Naive thymus-derived CD4-positive, alpha-beta T cell (primary cell): ENCODE measurements around the gene ZNF622. TPM values are rescaled to one million over a fixed set of nuclear protein-coding genes. Genes with fewer than 3 reads are reported as not detected.

Experiments
- ATAC-seq: fragments of 150-1000 bp; cut with Tn5 transposase; 2 replicates; pipeline ENCODE4 v1.10.0; 2021; ENCODE audit warnings: mild to moderate bottlenecking, moderate library complexity
- CTCF ChIA-PET: fragments of 350-600 bp; sonication (Branson Sonifier 250); formaldehyde crosslinking; loops from one replicate; lab custom pipeline; 2021; ENCODE audit warnings: antibody characterized with exemption; lab: Charles Lee
- POLR2A ChIA-PET: fragments of 350-600 bp; sonication (Branson Sonifier 250); formaldehyde crosslinking; loops from one replicate; lab custom pipeline; 2021; ENCODE audit warnings: antibody characterized with exemption, inconsistent platforms; lab: Charles Lee
- DNase-seq, 9 donors: peaks; one replicate each; pipeline versions ENCODE4 v3.0.0 to v3.0.0-alpha.2; 2020 to 2022; ENCODE audit warnings: mixed read lengths in 1 of 9
- H3K27ac ChIP-seq: one replicate; pipeline ENCODE4 v1.7.0; 2013; ENCODE audit warnings: mild to moderate bottlenecking, low read depth, low read length, moderate library complexity
- H3K27me3 ChIP-seq, 2 donors: one replicate each; pipeline ENCODE4 v1.7.0; 2013; ENCODE audit warnings: low read length in 2 of 2, mild to moderate bottlenecking in 2 of 2, moderate library complexity in 2 of 2; ENCODE audit not compliant: control insufficient read depth in 2 of 2, insufficient read depth in 2 of 2
- H3K36me3 ChIP-seq, 3 experiments: 1 replicate in 2 of 3; 2 replicates in 1 of 3; pipeline ENCODE4 v1.7.0; 2013; ENCODE audit warnings: low read length in 3 of 3, mild to moderate bottlenecking in 3 of 3, moderate library complexity in 1 of 3; ENCODE audit not compliant: insufficient read depth in 3 of 3, control insufficient read depth in 2 of 3
- H3K4me1 ChIP-seq, 2 donors: one replicate each; pipeline ENCODE4 v1.7.0; 2013; ENCODE audit warnings: low read length in 2 of 2, mild to moderate bottlenecking in 2 of 2, moderate library complexity in 1 of 2; ENCODE audit not compliant: control insufficient read depth in 2 of 2, insufficient read depth in 2 of 2
- H3K4me3 ChIP-seq: 2 replicates; pipeline ENCODE4 v1.7.0; 2013; ENCODE audit warnings: mild to moderate bottlenecking, low read length
- H3K9me3 ChIP-seq, 3 experiments: 1 replicate in 2 of 3; 2 replicates in 1 of 3; pipeline ENCODE4 v1.7.0; 2013; ENCODE audit warnings: low read length in 3 of 3; ENCODE audit not compliant: control insufficient read depth in 2 of 3
- H3K27ac Mint-ChIP-seq, 9 donors: one replicate each; pipeline ENCODE4 v1.8.0; 2020 to 2022; ENCODE audit warnings: mixed read lengths in 9 of 9, mild to moderate bottlenecking in 8 of 9, moderate library complexity in 5 of 9, inconsistent platforms in 2 of 9
- H3K27me3 Mint-ChIP-seq, 5 donors: one replicate each; pipeline ENCODE4 v1.8.0; 2021 to 2022; ENCODE audit warnings: mixed read lengths in 5 of 5, mild to moderate bottlenecking in 1 of 5
- H3K36me3 Mint-ChIP-seq, 5 donors: one replicate each; pipeline ENCODE4 v1.8.0; 2020 to 2022; ENCODE audit warnings: mixed read lengths in 5 of 5, mild to moderate bottlenecking in 3 of 5, inconsistent platforms in 1 of 5
- H3K4me1 Mint-ChIP-seq, 7 donors: one replicate each; pipeline ENCODE4 v1.8.0; 2020 to 2022; ENCODE audit warnings: mixed read lengths in 7 of 7, mild to moderate bottlenecking in 3 of 7, inconsistent platforms in 1 of 7
- H3K4me3 Mint-ChIP-seq, 10 donors: one replicate each; pipeline ENCODE4 v1.8.0; 2020 to 2022; ENCODE audit warnings: mild to moderate bottlenecking in 10 of 10, mixed read lengths in 10 of 10, moderate library complexity in 6 of 10, inconsistent platforms in 2 of 10
- H3K9me3 Mint-ChIP-seq, 11 donors: one replicate each; pipeline ENCODE4 v1.8.0; 2020 to 2022; ENCODE audit warnings: mixed read lengths in 11 of 11, mild to moderate bottlenecking in 4 of 11, inconsistent platforms in 1 of 11, moderate library complexity in 1 of 11
- intact Hi-C, 2 donors: fragments of 100-400 bp; cut with micrococcal nuclease; formaldehyde crosslinking; loops; one replicate each; pipeline ENCODE4 v1.15.1; 2023
- polyA plus RNA-seq, 2 donors: library from polyadenylated mRNA; unstranded; fragments of 300-500 nt; fragmentation: Illumina TruSeq; gene quantifications; one replicate each; pipeline ENCODE4 v1.2.3, GENCODE V29; 2021
- total RNA-seq, 6 experiments: library from RNA in 5 of 6; stranded (reverse) in 5 of 6; gene quantifications; 1 replicate in 5 of 6; 2 replicates in 1 of 6; pipeline ENCODE4 v1.2.3 and lab custom pipeline; 2021 to 2026

ZNF622 gene
- total and polyA plus RNA-seq, 7 experiments from 2014 or later, result 31.8 to 78.7 (median 36.6) TPM

GRCh38 chr5:16418471-16418922 is 47.1 kb downstream of the ZNF622 start:
- Mint-ChIP-seq H3K9me3 (no peaks in the 10 kb centered on the region), H3K4me3 (no peak overlapping the region), H3K27ac (no peak overlapping the region), H3K27me3 (peaks cover 0 to 33% (median 31%) of the 10 kb centered on the region in 5 donors), H3K4me1 (no peaks in the 10 kb centered on the region), H3K36me3 (peaks cover 0 to 3% (median 0%) of the 10 kb centered on the region in 5 donors)
- POLR2A ChIA-PET, result interaction anchor here (0.6 kb wide), 1 partner anchor 195 kb away, joined by 3 read pairs; no protein-coding TSS in a partner anchor
- no peaks in the 10 kb centered on the region for H3K27me3 ChIP-seq
- no peak overlapping the region for H3K4me3 ChIP-seq
- intact Hi-C loops, result no loop called here
- no peaks in the 10 kb centered on the region for H3K9me3 ChIP-seq
- DNase-seq, result no peak
- CTCF ChIA-PET, result no interaction called here
- H3K4me1 ChIP-seq, result no peaks in the 10 kb centered on the region
- no peak for ATAC-seq
- H3K27ac ChIP-seq, result no peak overlapping the region
- no peaks in the 10 kb centered on the region for H3K36me3 ChIP-seq

- ChIA-PET POLR2A (no interaction called here), CTCF (no interaction called here)
- DNase-seq (no peak), ATAC-seq (no peak)
- H3K4me1 Mint-ChIP-seq, result no peaks in the 10 kb centered on the region
- peaks cover 0 to 26% (median 23%) of the 10 kb centered on the region in 5 donors for H3K27me3 Mint-ChIP-seq
- H3K27ac Mint-ChIP-seq, result no peak overlapping the region
- no peak overlapping the region for H3K4me3 Mint-ChIP-seq
- H3K9me3 Mint-ChIP-seq, result no peaks in the 10 kb centered on the region
- peaks cover 0 to 3% (median 0%) of the 10 kb centered on the region in 5 donors for H3K36me3 Mint-ChIP-seq
- intact Hi-C loops, result no loop called here
- Histone ChIP-seq H3K4me3 (no peak overlapping the region), H3K9me3 (no peaks in the 10 kb centered on the region), H3K27me3 (no peaks in the 10 kb centered on the region), H3K36me3 (no peaks in the 10 kb centered on the region), H3K27ac (no peak overlapping the region), H3K4me1 (no peaks in the 10 kb centered on the region)
Observed at GRCh38 chr5:16417398-16418074, 48.1 kb downstream of the ZNF622 start.

GRCh38 chr5:16414861-16415260 is 50.7 kb downstream of the ZNF622 start:
- intact Hi-C loops, result no loop called here
- H3K4me1 Mint-ChIP-seq, result no peaks in the 10 kb centered on the region

GRCh38 chr5:16413166-16413860 is 52.3 kb downstream of the ZNF622 start:
- H3K4me3 ChIP-seq, result no peak overlapping the region
- H3K27me3 ChIP-seq, result no peaks in the 10 kb centered on the region
- ChIA-PET CTCF (no interaction called here), POLR2A (no interaction called here)
- H3K36me3 ChIP-seq, result no peaks in the 10 kb centered on the region
- peaks cover 0 to 2% (median 0%) of the 10 kb centered on the region in 11 donors for H3K9me3 Mint-ChIP-seq
- ATAC-seq (no peak), DNase-seq (no peak)
- H3K36me3 Mint-ChIP-seq, result no peaks in the 10 kb centered on the region
- H3K27me3 Mint-ChIP-seq, result peaks cover 0 to 27% (median 13%) of the 10 kb centered on the region in 5 donors
- no peaks in the 10 kb centered on the region for H3K4me1 Mint-ChIP-seq
- H3K27ac Mint-ChIP-seq, result no peak overlapping the region
- no peak overlapping the region for H3K4me3 Mint-ChIP-seq
- intact Hi-C loops, result no loop called here
- H3K27ac ChIP-seq, result no peak overlapping the region
- no peaks in the 10 kb centered on the region for H3K4me1 ChIP-seq
- H3K9me3 ChIP-seq, result no peaks in the 10 kb centered on the region

More at GRCh38 chr5:16414861-16415260, 50.7 kb downstream of the ZNF622 start:
- H3K36me3 ChIP-seq, result no peaks in the 10 kb centered on the region
- no peak overlapping the region for H3K4me3 Mint-ChIP-seq
- H3K4me1 ChIP-seq, result no peaks in the 10 kb centered on the region
- ATAC-seq, result no peak
- peaks cover 0 to 27% (median 13%) of the 10 kb centered on the region in 5 donors for H3K27me3 Mint-ChIP-seq
- peaks cover 0 to 2% (median 0%) of the 10 kb centered on the region in 11 donors for H3K9me3 Mint-ChIP-seq
- no peaks in the 10 kb centered on the region for H3K36me3 Mint-ChIP-seq
- no peak for DNase-seq
- CTCF ChIA-PET, result no interaction called here
- H3K27me3 ChIP-seq, result no peaks in the 10 kb centered on the region
- no peaks in the 10 kb centered on the region for H3K9me3 ChIP-seq
- H3K27ac Mint-ChIP-seq, result peak overlapping the region in 1 of 9 donors; percentile 62
- POLR2A ChIA-PET, result no interaction called here
- H3K4me3 ChIP-seq, result no peak overlapping the region
- H3K27ac ChIP-seq, result no peak overlapping the region

GRCh38 chr5:16412556-16412955 is 53.0 kb downstream of the ZNF622 start:
- Histone ChIP-seq H3K27me3 (no peaks in the 10 kb centered on the region), H3K27ac (no peak overlapping the region), H3K36me3 (no peaks in the 10 kb centered on the region), H3K4me3 (no peak overlapping the region), H3K9me3 (no peaks in the 10 kb centered on the region), H3K4me1 (no peaks in the 10 kb centered on the region)
- no peaks in the 10 kb centered on the region for H3K36me3 Mint-ChIP-seq
- POLR2A ChIA-PET, result no interaction called here
- DNase-seq (no peak), ATAC-seq (no peak)
- peaks cover 0 to 2% (median 0%) of the 10 kb centered on the region in 11 donors for H3K9me3 Mint-ChIP-seq
- peaks cover 0 to 27% (median 13%) of the 10 kb centered on the region in 5 donors for H3K27me3 Mint-ChIP-seq
- H3K27ac Mint-ChIP-seq, result no peak overlapping the region
- no peaks in the 10 kb centered on the region for H3K4me1 Mint-ChIP-seq
- CTCF ChIA-PET, result no interaction called here
- intact Hi-C loops, result no loop called here
- no peak overlapping the region for H3K4me3 Mint-ChIP-seq

GRCh38 chr5:16411741-16412455 is 53.7 kb downstream of the ZNF622 start:
- ChIA-PET CTCF (no interaction called here), POLR2A (no interaction called here)
- Mint-ChIP-seq H3K9me3 (peaks cover 0 to 2% (median 0%) of the 10 kb centered on the region in 11 donors), H3K4me1 (no peaks in the 10 kb centered on the region), H3K27me3 (peaks cover 0 to 27% (median 13%) of the 10 kb centered on the region in 5 donors), H3K36me3 (no peaks in the 10 kb centered on the region), H3K4me3 (no peak overlapping the region), H3K27ac (no peak overlapping the region)
- no peak overlapping the region for H3K4me3 ChIP-seq
- no peak overlapping the region for H3K27ac ChIP-seq
- H3K27me3 ChIP-seq, result no peaks in the 10 kb centered on the region
- DNase-seq (no peak), ATAC-seq (no peak)
- H3K4me1 ChIP-seq, result no peaks in the 10 kb centered on the region
- no peaks in the 10 kb centered on the region for H3K9me3 ChIP-seq
- no peaks in the 10 kb centered on the region for H3K36me3 ChIP-seq
- intact Hi-C loops, result no loop called here
